Central memory CD8-positive, alpha-beta T cell (primary cell): ENCODE measurements around the gene CDX2.

Experiments
- ATAC-seq: fragments of 150-1000 bp; cut with Tn5 transposase; replicated peaks from 2 replicates; pipeline ENCODE4 v1.10.0; 2022; ENCODE audit warnings: mild to moderate bottlenecking, moderate FRiP score, moderate number of reproducible peaks; ENCODE audit not compliant: poor library complexity, severe bottlenecking; ENCODE audit errors: extremely low read depth
- DNase-seq, 2 donors: peaks; one replicate each; pipeline ENCODE4 v3.0.0; 2021; ENCODE audit warnings: low spot score in 2 of 2
- H3K27ac Mint-ChIP-seq: one replicate; pipeline ENCODE4 v1.8.0; 2022; ENCODE audit warnings: low read depth, mild to moderate bottlenecking, moderate library complexity, mixed read lengths
- H3K27me3 Mint-ChIP-seq: one replicate; pipeline ENCODE4 v1.8.0; 2022; ENCODE audit warnings: mixed read lengths
- H3K36me3 Mint-ChIP-seq: one replicate; pipeline ENCODE4 v1.8.0; 2022; ENCODE audit warnings: mild to moderate bottlenecking, moderate library complexity, mixed read lengths; ENCODE audit not compliant: insufficient read depth
- H3K4me1 Mint-ChIP-seq: one replicate; pipeline ENCODE4 v1.8.0; 2022; ENCODE audit warnings: mixed read lengths
- H3K4me3 Mint-ChIP-seq: one replicate; pipeline ENCODE4 v1.8.0; 2022; ENCODE audit warnings: mild to moderate bottlenecking, moderate library complexity, mixed read lengths
- H3K9me3 Mint-ChIP-seq: one replicate; pipeline ENCODE4 v1.8.0; 2022; ENCODE audit warnings: mixed read lengths

The CDX2 gene

GRCh38 chr13:27975564-27976361 is 6.6 kb upstream of the CDX2 start:
- ATAC-seq (no peak), DNase-seq (no peak)
- peaks cover 94% of the 10 kb centered on the region for H3K27me3 Mint-ChIP-seq
- H3K4me1 Mint-ChIP-seq, result peaks cover 10% of the 10 kb centered on the region
- no peak overlapping the region for H3K4me3 Mint-ChIP-seq
- H3K9me3 Mint-ChIP-seq, result no peaks in the 10 kb centered on the region
- H3K36me3 Mint-ChIP-seq, result no peaks in the 10 kb centered on the region
- H3K27ac Mint-ChIP-seq, result no peak overlapping the region

GRCh38 chr13:27973961-27974662 is 5.0 kb upstream of the CDX2 start:
- Mint-ChIP-seq H3K27ac (no peak overlapping the region), H3K4me3 (no peak overlapping the region), H3K36me3 (no peaks in the 10 kb centered on the region), H3K27me3 (peaks cover 94% of the 10 kb centered on the region), H3K9me3 (no peaks in the 10 kb centered on the region), H3K4me1 (no peaks in the 10 kb centered on the region)
- DNase-seq (no peak), ATAC-seq (no peak)

GRCh38 chr13:27973291-27973690 is 4.2 kb upstream of the CDX2 start:
- Mint-ChIP-seq H3K4me1 (no peaks in the 10 kb centered on the region), H3K36me3 (no peaks in the 10 kb centered on the region), H3K9me3 (no peaks in the 10 kb centered on the region), H3K27me3 (peaks cover 91% of the 10 kb centered on the region), H3K4me3 (no peak overlapping the region), H3K27ac (no peak overlapping the region)
- DNase-seq, result no peak
- no peak for ATAC-seq

GRCh38 chr13:27972478-27972820 is 3.3 kb upstream of the CDX2 start:
- Mint-ChIP-seq H3K27ac (no peak overlapping the region), H3K4me1 (peaks cover 7% of the 10 kb centered on the region), H3K36me3 (peaks cover 2% of the 10 kb centered on the region), H3K27me3 (peaks cover 91% of the 10 kb centered on the region), H3K4me3 (no peak overlapping the region), H3K9me3 (no peaks in the 10 kb centered on the region)
- DNase-seq (no peak), ATAC-seq (no peak)

GRCh38 chr13:27971776-27972477 is 2.8 kb upstream of the CDX2 start:
- H3K27me3 Mint-ChIP-seq, result peaks cover 91% of the 10 kb centered on the region
- peaks cover 2% of the 10 kb centered on the region for H3K36me3 Mint-ChIP-seq
- H3K4me3 Mint-ChIP-seq, result no peak overlapping the region
- H3K4me1 Mint-ChIP-seq, result peaks cover 8% of the 10 kb centered on the region
- H3K9me3 Mint-ChIP-seq, result no peaks in the 10 kb centered on the region
- DNase-seq (no peak), ATAC-seq (no peak)
- no peak overlapping the region for H3K27ac Mint-ChIP-seq

- Mint-ChIP-seq H3K9me3 (no peaks in the 10 kb centered on the region), H3K27ac (no peak overlapping the region), H3K4me3 (no peak overlapping the region), H3K4me1 (peaks cover 8% of the 10 kb centered on the region), H3K27me3 (peaks cover 89% of the 10 kb centered on the region), H3K36me3 (peaks cover 2% of the 10 kb centered on the region)
- no peak for DNase-seq
- ATAC-seq, result no peak
These were observed 2.1 kb upstream of the CDX2 start for GRCh38 chr13:27971236-27971645.

- peaks cover 8% of the 10 kb centered on the region for H3K4me1 Mint-ChIP-seq
- ATAC-seq, result no peak
- H3K9me3 Mint-ChIP-seq, result no peaks in the 10 kb centered on the region
- no peak overlapping the region for H3K4me3 Mint-ChIP-seq
- H3K27ac Mint-ChIP-seq, result no peak overlapping the region
- DNase-seq, result no peak
- H3K36me3 Mint-ChIP-seq, result peaks cover 2% of the 10 kb centered on the region
- H3K27me3 Mint-ChIP-seq, result peaks cover 89% of the 10 kb centered on the region
These were observed 1.5 kb upstream of the CDX2 start for GRCh38 chr13:27970382-27971235.

GRCh38 chr13:27969866-27970229 is 733 bp upstream of the CDX2 start:
- Mint-ChIP-seq H3K4me3 (no peak overlapping the region), H3K4me1 (peaks cover 8% of the 10 kb centered on the region), H3K27ac (no peak overlapping the region), H3K36me3 (peaks cover 2% of the 10 kb centered on the region), H3K27me3 (peaks cover 89% of the 10 kb centered on the region), H3K9me3 (no peaks in the 10 kb centered on the region)
- no peak for ATAC-seq
- DNase-seq, result no peak

GRCh38 chr13:27968316-27969081 is 616 bp downstream of the CDX2 start:
- H3K27me3 Mint-ChIP-seq, result peaks cover 89% of the 10 kb centered on the region
- H3K36me3 Mint-ChIP-seq, result peaks cover 2% of the 10 kb centered on the region
- peaks cover 8% of the 10 kb centered on the region for H3K4me1 Mint-ChIP-seq
- H3K4me3 Mint-ChIP-seq, result peak overlapping the region; percentile 29
- DNase-seq (no peak), ATAC-seq (no peak)
- H3K27ac Mint-ChIP-seq, result no peak overlapping the region
- H3K9me3 Mint-ChIP-seq, result no peaks in the 10 kb centered on the region

GRCh38 chr13:27967736-27968315 is 1.3 kb downstream of the CDX2 start:
- H3K9me3 Mint-ChIP-seq, result no peaks in the 10 kb centered on the region
- peak overlapping the region; percentile 55 for H3K27ac Mint-ChIP-seq
- peaks cover 90% of the 10 kb centered on the region for H3K27me3 Mint-ChIP-seq
- peak overlapping the region; percentile 29 for H3K4me3 Mint-ChIP-seq
- H3K4me1 Mint-ChIP-seq, result peaks cover 8% of the 10 kb centered on the region
- no peak for DNase-seq
- H3K36me3 Mint-ChIP-seq, result peaks cover 2% of the 10 kb centered on the region
- no peak for ATAC-seq

GRCh38 chr13:27967203-27967735 is 1.8 kb downstream of the CDX2 start:
- peaks cover 95% of the 10 kb centered on the region for H3K27me3 Mint-ChIP-seq
- DNase-seq, result no peak
- peaks cover 2% of the 10 kb centered on the region for H3K36me3 Mint-ChIP-seq
- H3K4me3 Mint-ChIP-seq, result peak overlapping the region; percentile 29
- no peaks in the 10 kb centered on the region for H3K9me3 Mint-ChIP-seq
- ATAC-seq, result no peak
- H3K4me1 Mint-ChIP-seq, result peaks cover 8% of the 10 kb centered on the region
- peak overlapping the region; percentile 55 for H3K27ac Mint-ChIP-seq
